GM19240 (cell line): Measurements from ENCODE around the gene DNM3.

Experiments
- DNase-seq: peaks from one replicate; pipeline ENCODE4 v3.0.0; 2011; ENCODE audit warnings: low spot score; ENCODE audit not compliant: insufficient read length

The DNM3 gene

GRCh38 chr1:171919891-171920887 lies 78.9 kb downstream of the DNM3 start:
- no peak for DNase-seq

GRCh38 chr1:171922999-171923398 lies 81.7 kb downstream of the DNM3 start:
- no peak for DNase-seq

GRCh38 chr1:171929121-171929520 lies 87.8 kb downstream of the DNM3 start:
- no peak for DNase-seq

GRCh38 chr1:171931752-171932151 lies 90.5 kb downstream of the DNM3 start:
- no peak for DNase-seq

GRCh38 chr1:171934664-171935063 lies 93.4 kb downstream of the DNM3 start:
- no peak for DNase-seq

GRCh38 chr1:171935086-171935485 lies 93.8 kb downstream of the DNM3 start:
- no peak for DNase-seq

GRCh38 chr1:171935664-171936063 lies 94.4 kb downstream of the DNM3 start:
- DNase-seq: no peak

GRCh38 chr1:171937938-171938337 lies 96.6 kb downstream of the DNM3 start:
- no peak for DNase-seq

GRCh38 chr1:171939740-171940139 lies 98.4 kb downstream of the DNM3 start:
- DNase-seq: no peak

- no peak for DNase-seq
These were observed 99.1 kb downstream of the DNM3 start for GRCh38 chr1:171940368-171940767.

- DNase-seq: no peak
These were observed 100.6 kb downstream of the DNM3 start for GRCh38 chr1:171941920-171942319.

GRCh38 chr1:171943973-171944561 lies 102.8 kb downstream of the DNM3 start:
- no peak for DNase-seq

GRCh38 chr1:171948511-171948910 lies 107.2 kb downstream of the DNM3 start:
- DNase-seq: no peak

- no peak for DNase-seq
These were observed 108.0 kb downstream of the DNM3 start for GRCh38 chr1:171949316-171949715.

GRCh38 chr1:171953835-171954234 lies 112.5 kb downstream of the DNM3 start:
- DNase-seq: no peak

GRCh38 chr1:171954361-171954760 lies 113.1 kb downstream of the DNM3 start:
- no peak for DNase-seq

- DNase-seq: no peak
These were observed 120.6 kb downstream of the DNM3 start for GRCh38 chr1:171961861-171962260.

- no peak for DNase-seq
These were observed 122.5 kb downstream of the DNM3 start for GRCh38 chr1:171963762-171964161.

GRCh38 chr1:171965777-171966176 lies 124.5 kb downstream of the DNM3 start:
- DNase-seq: no peak

GRCh38 chr1:171966426-171967220 lies 125.3 kb downstream of the DNM3 start:
- no peak for DNase-seq

- no peak for DNase-seq
These were observed 127.9 kb downstream of the DNM3 start for GRCh38 chr1:171969226-171969625.

- DNase-seq: no peak
These were observed 128.5 kb downstream of the DNM3 start for GRCh38 chr1:171969813-171970212.
